DMS153 (cell line): ENCODE data around the gene RNASE7.

ENCODE experiments used
- DNase-seq: peaks from one replicate; lab custom pipeline; 2025; lab: John Stamatoyannopoulos, UW

RNASE7 gene

GRCh38 chr14:21043387-21043973 is 1.3 kb downstream of the RNASE7 start:
- DNase-seq: peak; percentile 2

GRCh38 chr14:21043974-21044618 is 1.9 kb downstream of the RNASE7 start:
- peak; percentile 20 for DNase-seq

- DNase-seq: no peak
Observed at GRCh38 chr14:21047378-21047781, 5.2 kb downstream of the RNASE7 start.

- no peak for DNase-seq
Observed at GRCh38 chr14:21048638-21049037, 6.5 kb downstream of the RNASE7 start.

- DNase-seq: no peak
Observed at GRCh38 chr14:21049271-21049673, 7.1 kb downstream of the RNASE7 start.

GRCh38 chr14:21050597-21050996 is 8.4 kb downstream of the RNASE7 start:
- DNase-seq: no peak

- no peak for DNase-seq
Observed at GRCh38 chr14:21053184-21054122, 11.3 kb downstream of the RNASE7 start.

GRCh38 chr14:21054123-21054767 is 12.1 kb downstream of the RNASE7 start:
- no peak for DNase-seq

- DNase-seq: no peak
Observed at GRCh38 chr14:21054768-21055145, 12.6 kb downstream of the RNASE7 start.

- no peak for DNase-seq
Observed at GRCh38 chr14:21055432-21056117, 13.4 kb downstream of the RNASE7 start.

- DNase-seq: no peak
Observed at GRCh38 chr14:21056520-21057163, 14.5 kb downstream of the RNASE7 start.

GRCh38 chr14:21057803-21058675 is 15.9 kb downstream of the RNASE7 start, which contains the start of gene RNASE8:
RNASE8 (plus strand) TSS chr14:21057822; CDS start chr14:21057893, 71 bp downstream.
- no peak for DNase-seq

- DNase-seq: no peak
Observed at GRCh38 chr14:21058903-21059302, 16.7 kb downstream of the RNASE7 start.

- DNase-seq: no peak
Observed at GRCh38 chr14:21059842-21060613, 17.9 kb downstream of the RNASE7 start.

- DNase-seq: no peak
Observed at GRCh38 chr14:21060614-21061346, 18.6 kb downstream of the RNASE7 start.

- no peak for DNase-seq
Observed at GRCh38 chr14:21061347-21061668, 19.1 kb downstream of the RNASE7 start.

- no peak for DNase-seq
Observed at GRCh38 chr14:21063479-21063878, 21.3 kb downstream of the RNASE7 start.

GRCh38 chr14:21066882-21067502 is 24.8 kb downstream of the RNASE7 start:
- peak; percentile 7 for DNase-seq
